ENCODE measurements around the gene PXN.

PXN gene

GRCh38 chr12:120265473-120266179 is at the start of gene PXN:
Gene PXN (minus strand): TSS chr12:120265730. CDS start chr12:120265629, 101 bp downstream.
- DNase-seq, result peak; percentile 71

- no peak for DNase-seq
Observed at GRCh38 chr12:120314220-120314619, 48.7 kb upstream of the PXN start.

DNA sequence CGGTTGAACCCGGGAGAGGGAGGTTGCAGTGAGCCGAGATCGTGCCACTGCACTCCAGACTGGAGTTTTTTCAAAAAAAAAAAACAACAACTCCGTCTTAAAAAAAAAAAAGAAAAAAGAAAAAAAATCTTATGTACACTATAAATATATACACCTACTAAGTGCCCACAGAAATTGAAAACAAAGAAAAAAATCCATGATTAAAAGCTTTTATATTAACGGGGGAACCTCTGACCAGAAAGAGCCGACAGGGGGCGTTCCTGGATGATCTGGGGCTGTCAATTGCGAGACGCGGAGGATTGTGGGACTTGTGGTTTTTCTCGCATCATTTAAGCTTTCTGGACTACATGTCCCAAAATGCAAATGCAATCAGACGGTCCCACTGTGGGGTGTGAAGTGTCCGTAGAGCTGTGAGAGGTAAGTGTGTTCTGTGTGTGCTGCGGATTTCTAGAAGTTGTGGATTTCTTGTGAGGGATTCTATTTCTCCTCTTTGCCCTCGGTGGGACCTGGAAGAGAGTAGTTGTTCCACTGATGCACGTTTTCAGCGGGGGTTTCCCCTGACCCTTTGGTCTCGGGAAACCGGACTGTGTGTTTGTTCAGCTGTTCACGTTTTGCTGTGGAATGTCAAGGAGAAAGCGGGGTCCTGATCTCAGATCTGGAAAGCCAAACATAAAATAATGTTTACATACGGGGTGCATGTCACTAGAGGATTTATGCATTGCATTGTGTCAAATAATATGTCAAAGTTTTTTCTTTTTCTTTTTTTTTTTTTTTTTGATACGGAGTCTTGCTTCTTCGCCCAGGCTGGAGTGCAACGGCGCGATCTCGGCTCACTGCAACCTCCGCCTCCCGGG is 36.7 kb upstream of the PXN start, which contains the start of gene SIRT4:
Gene SIRT4, plus strand, starts transcription at position 360 of the 854 bp plus-strand sequence. CDS start 1,241 bp downstream, outside the sequence.
- peak; percentile 94 for DNase-seq

DNA sequence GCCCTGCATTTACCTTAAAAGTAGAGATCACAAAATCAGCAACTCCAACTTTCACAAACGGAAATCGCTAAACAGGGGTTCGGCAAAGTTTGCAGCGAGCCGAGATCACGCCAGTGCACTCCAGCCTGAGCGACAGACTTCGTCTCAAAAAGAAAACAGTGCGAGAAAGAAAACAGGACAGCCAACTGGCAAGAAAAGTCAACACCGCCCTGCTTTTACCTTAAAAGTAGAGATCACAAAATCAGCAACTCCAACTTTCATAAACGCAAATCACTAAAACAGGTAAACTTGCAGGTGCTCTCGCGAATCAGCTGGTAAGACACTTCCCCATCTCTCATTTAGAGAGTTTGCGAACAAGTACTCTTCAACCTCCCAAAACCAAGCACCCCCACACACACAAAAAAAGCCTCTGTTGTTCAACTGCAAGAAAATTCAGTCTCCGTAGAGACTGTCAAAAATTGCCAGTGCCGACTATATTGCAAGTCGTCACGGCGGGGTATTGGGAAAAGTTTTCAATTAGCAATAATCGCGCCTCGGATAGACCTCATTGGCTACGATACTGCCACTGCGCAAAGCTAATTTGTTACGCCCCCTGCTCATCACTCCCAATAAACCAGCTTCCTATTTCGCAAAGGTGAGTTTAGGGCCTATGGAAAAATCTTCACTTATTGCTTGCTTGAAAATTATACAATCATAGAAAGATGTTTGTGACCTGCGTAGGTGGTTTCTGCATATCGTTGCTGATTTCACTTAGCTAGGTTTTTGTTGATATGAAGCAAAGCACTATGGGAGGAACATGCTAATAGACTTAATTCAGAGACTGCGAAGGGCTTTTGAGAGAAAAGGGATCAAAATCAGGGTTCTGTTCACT is 27.4 kb upstream of the PXN start, which contains the start of gene RNU4-1:
Gene RNU4-1, minus strand, starts transcription at position 577 of the 871 bp plus-strand sequence.
- DNase-seq, result peak; percentile 85

GRCh38 chr12:120292411-120292660 is 26.8 kb upstream of the PXN start:
- no peak for DNase-seq

GRCh38 chr12:120290609-120291305 is 25.2 kb upstream of the PXN start:
- peak; percentile 37 for DNase-seq

DNA sequence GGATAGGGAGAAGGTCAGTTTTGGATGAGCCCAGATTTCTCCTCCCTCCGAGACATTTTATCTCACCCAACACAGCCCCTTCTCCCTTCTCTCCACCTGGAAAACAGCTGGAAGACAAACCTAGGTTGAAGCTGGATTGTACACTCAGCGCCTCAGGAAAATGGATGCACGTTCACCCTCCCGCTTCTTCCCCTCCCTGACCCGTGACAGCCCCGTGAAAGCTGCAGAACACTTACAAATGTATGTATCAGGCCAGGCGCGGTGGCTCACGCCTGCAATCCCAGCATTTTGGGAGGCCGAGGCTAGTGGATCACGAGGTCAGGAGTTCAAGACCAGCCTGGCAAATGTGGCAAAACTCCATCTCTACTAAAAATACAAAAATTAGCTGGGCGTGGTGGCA is 22.0 kb upstream of the PXN start:
- DNase-seq, result no peak

DNA sequence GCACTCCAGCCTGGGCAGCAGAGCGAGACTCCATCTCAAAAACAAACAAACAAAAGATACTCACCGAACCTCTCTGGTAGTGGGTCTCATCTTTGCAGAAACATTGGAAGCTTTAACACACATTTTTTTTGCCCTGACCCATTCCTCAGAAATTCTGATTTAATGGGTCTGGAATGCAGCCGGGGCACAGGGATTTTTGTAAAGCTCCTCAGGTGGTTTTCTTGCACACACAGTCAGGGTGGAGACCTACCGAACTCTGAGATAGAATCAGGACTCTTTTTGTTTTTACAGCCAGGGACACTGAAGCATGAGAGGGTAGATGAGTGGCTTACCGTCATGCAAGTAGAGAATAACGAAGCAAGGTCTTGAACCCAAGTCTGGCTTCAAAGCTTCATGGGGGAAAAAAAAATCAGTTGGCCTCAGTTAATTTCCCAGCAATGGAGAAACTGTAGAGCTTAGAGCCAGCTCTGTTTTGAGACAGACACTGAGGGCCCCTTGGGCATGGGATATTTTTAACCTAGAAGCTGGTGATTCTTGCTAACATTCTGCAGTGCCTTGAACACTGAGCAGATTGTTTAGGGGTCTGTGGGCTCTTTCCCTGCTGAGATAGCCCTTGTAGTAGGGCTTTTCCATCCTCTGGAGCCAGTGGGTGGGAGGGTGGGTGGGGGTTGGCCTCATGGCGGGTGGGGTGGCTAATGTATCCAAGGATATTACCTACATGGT is 21.4 kb upstream of the PXN start:
- DNase-seq, result no peak

DNA sequence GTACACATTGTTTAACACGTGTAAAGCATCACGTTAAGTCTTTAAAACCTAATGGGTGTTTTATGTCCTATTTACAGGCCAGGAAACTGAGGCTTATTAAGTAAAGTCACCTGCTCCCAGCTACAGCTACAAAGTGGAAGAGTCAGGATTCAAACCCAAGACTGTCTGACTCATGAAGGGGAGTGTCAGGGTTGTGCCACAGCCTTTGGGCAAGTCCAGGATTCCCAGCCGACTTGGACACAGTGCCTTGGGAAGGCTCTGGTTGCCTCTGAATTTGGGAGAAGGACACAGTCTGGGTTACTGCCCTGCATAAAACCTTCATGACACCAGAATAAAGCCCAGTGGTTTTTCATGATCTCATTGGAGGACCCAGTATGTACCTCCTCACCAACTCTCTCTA is 18.9 kb upstream of the PXN start:
- DNase-seq, result no peak

DNA sequence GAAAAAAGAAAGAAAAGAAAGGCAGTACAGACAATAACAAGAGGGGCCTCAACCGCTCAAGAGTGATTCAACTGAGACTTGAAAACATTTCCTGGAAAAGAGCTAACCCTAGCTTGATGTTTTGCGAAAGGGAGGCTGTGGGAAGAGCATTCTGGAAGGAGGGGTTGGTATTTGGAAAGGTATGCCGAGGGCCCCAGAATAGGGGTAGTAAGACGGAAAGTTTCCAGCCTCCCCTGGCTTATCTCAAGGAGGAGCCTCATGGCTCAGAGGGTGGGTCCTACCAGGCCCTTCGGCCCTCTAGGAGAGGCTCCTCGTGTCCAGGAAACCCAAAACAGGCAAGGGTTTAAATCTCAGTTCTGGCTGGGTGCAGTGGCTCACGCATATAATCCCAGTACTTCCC is 17.8 kb upstream of the PXN start:
- no peak for DNase-seq

DNA sequence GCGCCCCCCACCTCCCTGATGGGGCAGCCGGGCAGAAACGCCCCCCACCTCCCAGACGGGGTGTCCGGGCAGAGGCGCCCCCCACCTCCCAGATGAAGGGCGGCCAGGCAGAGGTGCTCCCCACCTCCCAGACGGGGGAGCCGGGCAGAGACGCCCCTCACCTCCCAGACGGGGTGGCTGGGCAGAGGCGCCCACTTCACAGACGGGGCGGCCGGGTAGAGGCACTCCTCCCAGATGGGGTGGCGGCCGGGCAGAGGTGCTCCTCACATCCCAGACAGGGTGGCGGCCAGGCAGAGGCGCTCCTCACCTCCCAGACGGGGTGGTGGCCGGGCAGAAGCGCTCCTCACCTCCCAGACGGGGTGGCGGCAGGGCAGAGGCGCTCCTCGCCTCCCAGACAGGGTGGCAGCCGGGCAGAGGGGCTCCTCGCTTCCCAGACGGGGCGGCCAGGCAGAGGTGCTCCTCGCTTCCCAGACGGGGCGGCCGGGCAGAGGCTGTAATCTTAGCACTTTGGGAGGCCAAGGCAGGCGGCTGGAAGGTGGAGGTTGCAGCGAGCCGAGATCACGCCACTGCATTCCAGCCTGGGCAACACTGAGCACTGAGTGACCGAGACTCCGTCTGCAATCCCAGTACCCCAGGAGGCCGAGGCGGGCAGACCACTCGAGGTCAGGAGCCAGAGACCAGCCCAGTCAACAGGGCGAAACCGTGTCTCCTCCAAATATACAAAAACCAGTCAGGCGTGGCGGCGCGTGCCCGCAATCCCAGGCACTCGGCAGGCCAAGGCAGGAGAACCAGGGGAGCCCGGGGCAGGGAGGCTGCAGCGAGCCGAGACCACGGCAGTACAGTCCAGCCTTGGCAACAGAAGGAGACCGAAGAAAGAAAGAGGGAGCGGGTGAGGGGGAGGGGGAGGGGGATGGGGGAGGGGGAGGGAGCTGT is 12.9 kb upstream of the PXN start:
- no peak for DNase-seq

DNA sequence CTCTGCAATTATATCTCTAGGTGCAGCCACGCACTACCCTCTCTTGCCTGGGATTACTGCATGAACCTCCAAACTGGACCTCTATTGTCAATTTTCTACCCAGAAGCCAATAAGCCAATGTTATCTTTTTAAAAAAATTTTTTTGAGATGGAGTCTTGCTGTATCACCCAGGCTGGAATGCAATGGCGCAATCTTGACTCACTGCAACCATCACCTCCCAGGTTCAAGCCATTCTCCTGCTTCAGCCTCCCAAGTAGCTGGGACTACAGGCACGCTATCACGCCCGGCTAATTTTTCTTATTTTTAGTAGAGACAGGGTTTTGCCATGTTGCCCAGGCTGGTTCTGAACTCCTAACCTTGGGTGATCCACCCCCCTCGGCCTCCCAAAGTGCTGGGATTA is 11.2 kb upstream of the PXN start:
- DNase-seq, result no peak

DNA sequence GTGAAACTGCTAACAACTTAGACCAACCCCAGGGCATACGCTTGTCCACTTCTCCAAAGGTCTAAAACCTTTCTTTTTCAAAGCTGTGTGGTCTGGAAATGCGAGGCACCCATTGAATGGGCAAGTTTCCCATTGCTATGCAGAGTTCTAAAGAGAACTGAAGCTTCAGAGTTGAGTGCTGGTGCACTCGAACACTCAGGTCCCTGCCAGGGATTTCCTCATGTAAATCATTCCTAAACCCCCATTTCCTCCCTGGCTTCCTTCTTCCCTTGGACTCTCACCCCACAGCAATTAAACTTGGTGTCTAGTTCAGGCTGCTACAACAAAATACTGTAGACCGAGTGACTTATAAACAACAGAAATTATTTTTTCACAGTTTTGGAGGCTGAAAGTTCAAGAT is 2.2 kb upstream of the PXN start:
- DNase-seq, result no peak

GRCh38 chr12:120266180-120266870 is 795 bp upstream of the PXN start:
- no peak for DNase-seq

DNA sequence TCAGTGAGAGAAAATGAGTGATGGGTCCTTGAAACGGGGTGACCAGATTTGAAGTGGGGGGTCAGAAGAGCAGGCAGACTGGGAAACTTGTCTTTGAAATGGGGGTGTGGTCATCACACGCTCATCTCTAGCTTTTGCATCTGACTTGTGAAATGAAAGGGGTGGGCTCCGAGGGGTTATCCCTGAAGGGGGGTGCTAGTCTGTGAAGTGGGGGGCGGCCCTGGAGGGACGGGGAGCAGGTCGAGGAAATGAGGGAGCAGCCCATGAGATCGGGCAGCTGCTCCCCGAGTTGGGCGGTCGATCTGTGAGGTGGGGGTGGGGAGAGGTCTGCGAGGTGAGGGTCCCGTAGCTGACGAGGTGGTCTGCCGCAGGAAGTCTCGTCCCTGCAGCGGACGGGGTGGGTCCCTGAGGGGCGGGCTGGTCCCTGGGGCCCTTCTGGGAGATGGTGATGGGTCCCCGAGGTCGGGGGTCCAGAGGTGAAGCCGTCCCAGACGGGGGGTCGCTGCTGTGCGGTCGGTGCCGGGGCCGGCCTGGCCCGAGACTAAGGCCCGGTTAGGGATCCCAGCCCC is 542 bp downstream of the PXN start:
- no peak for DNase-seq

- DNase-seq, result no peak
Observed at GRCh38 chr12:120264086-120264903, 1.2 kb downstream of the PXN start.

DNA sequence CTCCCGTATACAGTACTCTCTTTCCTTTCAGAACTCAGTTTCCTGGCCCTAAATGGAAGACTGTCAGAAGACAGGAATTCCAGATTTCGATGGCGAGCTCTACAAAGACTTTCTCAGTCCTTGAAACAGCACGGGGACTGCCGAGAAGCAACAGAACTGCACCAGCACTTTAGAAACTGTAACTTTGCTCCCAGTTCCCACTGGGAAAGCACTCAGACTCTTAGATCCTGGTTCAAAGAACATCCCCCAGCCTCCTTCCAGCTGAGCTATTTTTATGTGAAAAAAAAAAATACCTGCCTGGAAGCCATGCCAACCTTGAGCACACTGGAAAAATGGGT is 1.8 kb downstream of the PXN start:
- DNase-seq, result no peak

DNA sequence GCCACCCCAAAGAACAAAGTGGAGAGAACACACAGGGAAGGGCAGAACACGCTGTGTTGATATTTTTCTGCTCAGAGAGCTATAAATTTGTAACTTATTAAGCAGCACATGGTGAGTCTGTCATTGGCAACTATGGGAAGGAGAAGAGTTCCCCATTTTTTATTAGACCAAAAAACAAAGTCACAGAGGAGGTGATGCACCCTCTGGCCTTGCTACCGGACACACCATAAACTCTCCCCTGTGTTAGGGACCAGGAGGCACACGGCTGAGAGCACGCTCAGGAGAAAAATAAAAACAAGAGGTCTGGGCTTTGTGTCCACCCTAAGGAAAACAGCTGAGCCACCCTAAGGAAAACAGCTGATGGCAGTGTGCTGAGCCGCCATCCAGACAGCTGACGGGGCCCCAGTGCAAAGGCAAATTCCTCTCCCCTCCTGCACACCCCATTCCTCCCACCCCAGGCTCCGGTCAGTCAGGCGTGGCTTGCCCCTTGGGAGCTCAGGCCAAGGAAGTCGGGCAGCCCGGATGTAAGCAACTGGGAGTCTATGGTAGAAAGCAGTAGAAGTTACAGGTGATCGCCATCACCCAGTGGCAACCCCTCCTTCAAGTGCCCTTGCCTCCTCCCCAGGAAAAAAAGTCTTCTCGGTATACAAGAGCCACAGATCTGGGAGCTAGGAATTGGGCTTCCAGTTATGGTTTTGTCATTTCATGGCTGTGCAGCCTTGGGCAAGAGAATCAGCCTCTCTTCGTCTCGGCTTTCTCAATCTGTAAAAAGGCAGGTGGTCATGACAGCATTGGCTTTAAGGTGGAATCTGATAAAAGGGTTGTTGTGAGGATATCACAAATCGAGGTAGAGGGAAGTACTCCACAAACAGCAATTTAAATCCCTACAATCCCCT is 2.4 kb downstream of the PXN start:
- no peak for DNase-seq

Measured in NCI-H774 (cell line).